A549 (cell line): ENCODE measurements around the gene HRCT1.

Experiments
- CTCF ChIP-seq: fragments of >200 bp; sonication (Bioruptor Twin); formaldehyde crosslinking; IDR thresholded peaks from 3 replicates; pipeline ENCODE4 v1.5.1; 2016
- JUNB ChIP-seq: fragments of >200 bp; sonication (Bioruptor Twin); formaldehyde crosslinking; IDR thresholded peaks from 2 replicates; pipeline ENCODE4 v1.6.1; 2016
- POLR2A ChIP-seq: IDR thresholded peaks from 2 replicates; pipeline ENCODE4 v1.6.1; 2012; ENCODE audit warnings: mild to moderate bottlenecking, low read length
- POLR2AphosphoS2 ChIP-seq: conservative IDR thresholded peaks from 2 replicates; pipeline ENCODE4 v1.6.1; 2012; ENCODE audit warnings: low read length, improper control_type of control experiment, inconsistent platforms
- SMC3 ChIP-seq: fragments of >200 bp; sonication (Bioruptor Twin); formaldehyde crosslinking; IDR thresholded peaks from 3 replicates; pipeline ENCODE4 v1.6.1; 2018; ENCODE audit warnings: inconsistent platforms
- TFCP2L1 ChIP-seq: fragments of 250-450 bp; sonication (Bioruptor Pico); IDR thresholded peaks from 2 replicates; pipeline ENCODE4 v1.5.0; 2021; ENCODE audit warnings: mild to moderate bottlenecking

DNA sequence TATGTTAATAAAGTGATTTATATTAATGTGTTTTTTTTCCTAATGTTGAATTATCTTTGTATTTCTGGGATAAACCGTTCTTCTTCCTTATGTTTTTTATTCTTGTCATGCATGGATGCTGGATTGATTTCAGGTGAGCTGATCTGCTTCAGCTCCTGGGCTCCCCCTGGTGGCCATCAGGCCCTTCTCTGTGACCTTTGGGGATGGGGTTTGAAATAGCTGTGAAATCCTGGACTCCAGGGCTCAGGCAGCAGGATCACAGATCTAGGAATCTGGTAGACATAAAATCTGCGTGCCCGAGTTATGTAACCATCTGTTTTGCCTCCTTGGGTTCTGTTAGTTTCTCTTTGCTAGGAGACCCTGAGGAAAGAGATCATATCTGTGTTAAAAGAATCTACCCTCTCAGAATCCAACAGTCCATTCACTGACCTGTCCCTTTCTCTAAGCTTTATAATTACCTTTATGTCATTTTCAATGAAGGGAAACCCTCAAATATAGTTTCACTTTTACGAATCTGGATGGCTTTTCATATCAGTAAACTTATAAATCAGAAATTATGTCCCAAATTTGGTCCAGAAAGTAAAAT lies 23.6 kb upstream of the HRCT1 start:
- TF ChIP-seq CTCF, result peak; percentile 97
- TF ChIP-seq SMC3, result peak; percentile 96
- no peak for TF ChIP-seq POLR2A
- TF ChIP-seq JUNB, result no peak
- no peak for TF ChIP-seq POLR2AphosphoS2
- no peak for TF ChIP-seq TFCP2L1
